ENCODE results near the gene PXMP4. TPM values are rescaled to one million over a fixed set of nuclear protein-coding genes. Genes with fewer than 3 reads are reported as not detected.

The PXMP4 gene
- total RNA-seq, 1 donor = 7.6 TPM

- H3K4me3 ChIP-seq (ENCODE audit: low read depth, low read length) = no peak overlapping the region
- TF ChIP-seq CTCF (IDR thresholded peaks at IDR 0.05; ENCODE audit: insufficient read depth, low read length) = no peak
- no peak for DNase-seq (ENCODE audit: low read depth)
These were observed 3.6 kb downstream of the PXMP4 start for GRCh38 chr20:33716498-33716897.

GRCh38 chr20:33713865-33714367, 6.2 kb downstream of the PXMP4 start:
- no peak for TF ChIP-seq CTCF (IDR thresholded peaks at IDR 0.05; ENCODE audit: insufficient read depth, low read length)
- no peak for DNase-seq (ENCODE audit: low read depth)
- H3K4me3 ChIP-seq (ENCODE audit: low read depth, low read length) = no peak overlapping the region

- no peak for DNase-seq (ENCODE audit: low read depth)
- no peak overlapping the region for H3K4me3 ChIP-seq (ENCODE audit: low read depth, low read length)
- TF ChIP-seq CTCF (IDR thresholded peaks at IDR 0.05; ENCODE audit: insufficient read depth, low read length) = no peak
These were observed 8.7 kb downstream of the PXMP4 start for GRCh38 chr20:33711446-33711738.

DNA sequence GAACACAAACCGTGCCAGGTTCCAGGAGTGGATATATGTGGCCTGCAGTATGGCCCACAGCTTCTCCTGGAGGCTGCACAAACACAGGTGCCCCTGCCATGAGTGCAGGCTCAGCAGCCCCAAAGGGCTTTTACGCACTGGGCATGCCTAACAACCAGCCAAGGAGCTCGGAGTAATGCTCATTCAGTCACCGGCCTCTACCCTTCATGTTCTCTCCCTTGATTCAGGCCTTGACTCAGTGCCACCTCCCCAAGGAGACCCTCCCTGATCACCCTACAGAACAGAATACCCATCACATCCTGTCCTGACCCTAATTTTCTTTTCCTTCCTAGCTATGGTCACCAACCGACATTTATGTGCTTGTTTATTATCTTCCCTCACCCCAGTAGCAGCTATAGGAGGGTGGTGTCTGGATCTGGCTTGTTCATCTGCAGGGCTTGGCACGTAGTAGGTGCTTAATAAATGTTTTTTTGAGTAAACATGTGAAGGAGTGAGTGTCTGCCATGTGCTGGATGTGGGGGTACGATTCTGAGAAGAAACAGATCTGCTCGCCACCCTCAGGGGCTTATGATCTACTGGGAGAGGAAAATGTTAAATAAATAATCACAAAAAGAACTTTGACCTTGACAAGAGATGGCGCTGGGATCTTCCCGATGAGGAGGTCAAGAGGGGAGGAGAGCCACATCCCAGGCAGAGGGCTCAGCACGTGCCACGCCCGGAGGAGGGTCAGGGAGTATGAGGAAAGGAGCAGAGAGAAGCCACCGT, 9.2 kb downstream of the PXMP4 start:
- no peak for DNase-seq (ENCODE audit: low read depth)
- H3K4me3 ChIP-seq (ENCODE audit: low read depth, low read length) = no peak overlapping the region
- TF ChIP-seq CTCF (IDR thresholded peaks at IDR 0.05; ENCODE audit: insufficient read depth, low read length) = no peak

GRCh38 chr20:33709905-33710541, 10.1 kb downstream of the PXMP4 start:
- TF ChIP-seq CTCF (IDR thresholded peaks at IDR 0.05; ENCODE audit: insufficient read depth, low read length) = no peak
- no peak overlapping the region for H3K4me3 ChIP-seq (ENCODE audit: low read depth, low read length)
- DNase-seq (ENCODE audit: low read depth) = no peak

DNA sequence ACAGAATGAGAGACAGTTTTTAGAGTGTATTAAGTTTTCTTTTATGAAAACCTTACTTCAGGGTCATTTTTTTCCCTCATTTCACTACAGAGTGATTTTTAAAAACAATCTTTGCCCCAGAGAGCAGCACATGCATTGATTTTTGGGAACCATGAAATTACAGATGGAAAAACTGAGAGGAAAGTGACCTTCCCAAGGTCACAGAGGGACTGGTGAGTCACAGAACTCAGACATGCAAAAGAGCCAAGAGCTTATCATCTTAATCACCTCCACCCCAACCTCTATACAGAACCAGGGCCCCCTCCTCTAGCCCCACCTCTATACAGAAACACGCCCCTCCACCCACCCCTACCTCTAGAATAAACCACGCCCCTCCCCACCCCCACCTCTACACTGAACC, 10.7 kb downstream of the PXMP4 start:
- no peak overlapping the region for H3K4me3 ChIP-seq (ENCODE audit: low read depth, low read length)
- TF ChIP-seq CTCF (IDR thresholded peaks at IDR 0.05; ENCODE audit: insufficient read depth, low read length) = no peak
- no peak for DNase-seq (ENCODE audit: low read depth)
